Keratinocyte (primary cell): Measurements from ENCODE around the gene IRF1. TPM values are rescaled to one million over a fixed set of nuclear protein-coding genes. Genes with fewer than 3 reads are reported as not detected.

ENCODE experiments used
- DNase-seq: peaks from one replicate; pipeline ENCODE4 v3.0.0-alpha.2; 2011; ENCODE audit warnings: low read depth, missing footprints, low spot score
- FAIRE-seq: peaks from 2 replicates; lab custom pipeline; 2011; peaks lifted over from hg19 to GRCh38; lab: Jason Lieb, UNC
- H2AFZ ChIP-seq: 2 replicates; pipeline ENCODE4 v1.6.0; 2012; ENCODE audit warnings: low read length, control low read depth, inconsistent platforms; ENCODE audit not compliant: control insufficient read depth
- H3K27ac ChIP-seq: 2 replicates; pipeline ENCODE4 v1.5.1; 2011; ENCODE audit warnings: low read length; ENCODE audit not compliant: control insufficient read depth, insufficient read depth
- H3K27me3 ChIP-seq: 3 replicates; pipeline ENCODE4 v1.6.0; 2011; ENCODE audit warnings: low read length; ENCODE audit not compliant: control insufficient read depth, insufficient read depth; ENCODE audit errors: extremely low read depth
- H3K36me3 ChIP-seq, 2 experiments: 2 replicates in 1 of 2; 3 replicates in 1 of 2; pipeline ENCODE4 v1.5.1; 2011; ENCODE audit warnings: low read length in 2 of 2, mild to moderate bottlenecking in 1 of 2; ENCODE audit not compliant: control insufficient read depth in 2 of 2, insufficient read depth in 2 of 2; ENCODE audit errors: extremely low read depth in 1 of 2
- H3K4me1 ChIP-seq: 3 replicates; pipeline ENCODE4 v1.5.1; 2011; ENCODE audit warnings: low read length; ENCODE audit not compliant: control insufficient read depth, insufficient read depth; ENCODE audit errors: extremely low read depth
- H3K4me2 ChIP-seq: 3 replicates; pipeline ENCODE4 v1.6.0; 2011; ENCODE audit warnings: low read depth, low read length; ENCODE audit not compliant: control insufficient read depth, insufficient read depth; ENCODE audit errors: extremely low read depth
- H3K4me3 ChIP-seq, 3 experiments: fragments of 200-600 bp in 1 of 3; sonication (generic) in 1 of 3; 2 replicates in 2 of 3; 3 replicates in 1 of 3; pipeline ENCODE4 v1.5.1; 2011 to 2016; ENCODE audit warnings: low read length in 3 of 3, mild to moderate bottlenecking in 3 of 3, control low read depth in 2 of 3, inconsistent platforms in 1 of 3, low read depth in 1 of 3, mixed read lengths in 1 of 3, mixed run types in 1 of 3, moderate library complexity in 1 of 3; ENCODE audit not compliant: control insufficient read depth in 2 of 3, insufficient read depth in 2 of 3; ENCODE audit errors: extremely low read depth in 1 of 3
- H3K79me2 ChIP-seq: 2 replicates; pipeline ENCODE4 v1.6.0; 2012; ENCODE audit warnings: low read length; ENCODE audit not compliant: control insufficient read depth, insufficient read depth
- H3K9ac ChIP-seq: 3 replicates; pipeline ENCODE4 v1.6.0; 2011; ENCODE audit warnings: low read length; ENCODE audit not compliant: control insufficient read depth, insufficient read depth; ENCODE audit errors: extremely low read depth
- H3K9me1 ChIP-seq: 3 replicates; pipeline ENCODE4 v1.6.0; 2011; ENCODE audit warnings: low read length; ENCODE audit not compliant: control insufficient read depth, insufficient read depth; ENCODE audit errors: extremely low read depth
- H3K9me3 ChIP-seq: 2 replicates; pipeline ENCODE4 v1.5.1; 2012; ENCODE audit warnings: low read depth, low read length; ENCODE audit not compliant: control insufficient read depth
- H4K20me1 ChIP-seq: 3 replicates; pipeline ENCODE4 v1.6.0; 2011; ENCODE audit warnings: low read length; ENCODE audit not compliant: control insufficient read depth, insufficient read depth; ENCODE audit errors: extremely low read depth
- CTCF ChIP-seq, 3 experiments: IDR thresholded peaks in 1 of 3; conservative IDR thresholded peaks in 1 of 3; optimal IDR thresholded peaks in 1 of 3; 2 replicates in 2 of 3; 3 replicates in 1 of 3; pipeline versions ENCODE3 to v1.5.1; 2011; ENCODE audit warnings: low read length in 3 of 3, mild to moderate bottlenecking in 3 of 3, moderate library complexity in 2 of 3, control low read depth in 1 of 3, inconsistent platforms in 1 of 3; ENCODE audit not compliant: insufficient read depth in 2 of 3; ENCODE audit errors: extremely low read depth in 1 of 3
- EZH2 ChIP-seq: IDR thresholded peaks from one replicate; pipeline ENCODE4 v1.6.1; 2012; ENCODE audit warnings: inconsistent platforms, mild to moderate bottlenecking, low read length, moderate library complexity
- dilution Hi-C: fragments of 300-500 bp; cut with MboI; formaldehyde crosslinking; loops from one replicate; pipeline ENCODE4 v1.7.0; 2020; ENCODE audit warnings: low sequenced_read_pairs; ENCODE audit not compliant: extremely low pct_ligation_motif_present
- polyA plus RNA-seq, 5 experiments: library from polyadenylated mRNA; depleted of rRNA in 3 of 5; stranded (reverse) in 3 of 5; stranded (forward) in 1 of 5; unstranded in 1 of 5; fragments of >200 nt; gene quantifications; 1 replicate in 1 of 5; 2 replicates in 3 of 5; 3 replicates in 1 of 5; pipeline versions ENCODE4 v1.2.1 to v1.2.3, GENCODE V29; 2011 to 2012; ENCODE audit warnings: missing spikeins in 2 of 5, low read depth in 1 of 5, low replicate concordance in 1 of 5

IRF1 gene
- polyA plus RNA-seq, 1 donor (not counting 4 experiments of a cell fraction or from before 2014, with no cell fraction given): 6.2 TPM

GRCh38 chr5:132434416-132435286 is 55.9 kb downstream of the IRF1 start:
- no peaks in the 10 kb centered on the region for H3K9me1 ChIP-seq
- peak overlapping the region; percentile 31 for H3K4me2 ChIP-seq
- no peaks in the 10 kb centered on the region for H3K79me2 ChIP-seq
- TF ChIP-seq EZH2: no peak
- TF ChIP-seq CTCF (optimal IDR thresholded peaks at IDR 0.05 in 1 of 3, IDR thresholded peaks at IDR 0.05 in 1 of 3, conservative IDR thresholded peaks at IDR 0.05 in 1 of 3; ENCODE audit: extremely low read depth in 1 of 3, insufficient read depth in 2 of 3, low read length in 3 of 3): no peak
- no peaks in the 10 kb centered on the region for H3K9me3 ChIP-seq
- dilution Hi-C loops: no loop called here
- H3K27me3 ChIP-seq: no peaks in the 10 kb centered on the region
- no peak for DNase-seq
- H3K27ac ChIP-seq: no peak overlapping the region
- FAIRE-seq: peak; percentile 75
- no peak overlapping the region for H3K4me3 ChIP-seq
- H3K36me3 ChIP-seq: no peaks in the 10 kb centered on the region
- H3K9ac ChIP-seq: no peak overlapping the region
- H4K20me1 ChIP-seq: no peaks in the 10 kb centered on the region
- H2AFZ ChIP-seq: peak overlapping the region; percentile 62
- H3K4me1 ChIP-seq: peaks cover 15% of the 10 kb centered on the region

- no peaks in the 10 kb centered on the region for H3K9me3 ChIP-seq
- TF ChIP-seq EZH2: no peak
- TF ChIP-seq CTCF (optimal IDR thresholded peaks at IDR 0.05 in 1 of 3, IDR thresholded peaks at IDR 0.05 in 1 of 3, conservative IDR thresholded peaks at IDR 0.05 in 1 of 3; ENCODE audit: extremely low read depth in 1 of 3, insufficient read depth in 2 of 3, low read length in 3 of 3): no peak
- no peaks in the 10 kb centered on the region for H3K27me3 ChIP-seq
- H3K4me1 ChIP-seq: peaks cover 17% of the 10 kb centered on the region
- H3K4me2 ChIP-seq: no peak overlapping the region
- no peak overlapping the region for H2AFZ ChIP-seq
- no peak overlapping the region for H3K4me3 ChIP-seq
- H3K36me3 ChIP-seq: no peaks in the 10 kb centered on the region
- no peaks in the 10 kb centered on the region for H4K20me1 ChIP-seq
- dilution Hi-C loops: no loop called here
- no peak for DNase-seq
- H3K9ac ChIP-seq: no peak overlapping the region
- no peak overlapping the region for H3K27ac ChIP-seq
- FAIRE-seq: no peak
- no peaks in the 10 kb centered on the region for H3K79me2 ChIP-seq
- H3K9me1 ChIP-seq: no peaks in the 10 kb centered on the region
Measured at GRCh38 chr5:132433141-132433540, 57.4 kb downstream of the IRF1 start.
